HL-60 (cell line): Measurements from ENCODE around the gene SFT2D1.

ENCODE experiments used
- DNase-seq, 2 experiments: peaks; one replicate each; pipeline ENCODE4 v3.0.0-alpha.2; 2010 to 2020; ENCODE audit warnings: low read depth in 1 of 2, low spot score in 1 of 2
- H3K27ac ChIP-seq: fragments of 250-450 bp; sonication (Bioruptor Pico); replicated peaks from 2 replicates; pipeline ENCODE4 v1.5.1; 2020; ENCODE audit warnings: mild to moderate bottlenecking, moderate library complexity
- H3K27me3 ChIP-seq: fragments of 250-450 bp; sonication (Bioruptor Pico); 2 replicates; pipeline ENCODE4 v1.5.1; 2021; ENCODE audit warnings: mild to moderate bottlenecking, moderate library complexity; ENCODE audit not compliant: insufficient read depth, poor library complexity, severe bottlenecking
- H3K4me3 ChIP-seq: replicated peaks from 2 replicates; pipeline ENCODE4 v1.5.1; 2011; ENCODE audit warnings: mild to moderate bottlenecking, control low read depth, low read length; ENCODE audit not compliant: insufficient read depth
- CTCF ChIP-seq: IDR thresholded peaks from one replicate; pipeline ENCODE4 v1.5.1; 2011; ENCODE audit warnings: low read length, control low read depth, inconsistent platforms; ENCODE audit not compliant: insufficient read depth
- GABPA ChIP-seq: IDR thresholded peaks from 2 replicates; pipeline ENCODE4 v1.6.1; 2012; ENCODE audit warnings: low read depth
- POLR2AphosphoS5 ChIP-seq: IDR thresholded peaks from 2 replicates; pipeline ENCODE4 v1.6.1; 2012; ENCODE audit warnings: low read depth
- REST ChIP-seq: IDR thresholded peaks from 2 replicates; pipeline ENCODE4 v1.6.1; 2012; ENCODE audit warnings: low read depth; ENCODE audit not compliant: insufficient replicate concordance
- SPI1 ChIP-seq: IDR thresholded peaks from 2 replicates; pipeline ENCODE4 v1.6.1; 2012; ENCODE audit warnings: low read depth, mild to moderate bottlenecking, borderline replicate concordance

The SFT2D1 gene

GRCh38 chr6:166379103-166379586, 36.8 kb upstream of the SFT2D1 start:
- Histone ChIP-seq H3K27me3 (no peaks in the 10 kb centered on the region), H3K4me3 (no peak overlapping the region), H3K27ac (no peak overlapping the region)
- DNase-seq = no peak
- TF ChIP-seq POLR2AphosphoS5 = no peak
- no peak for TF ChIP-seq CTCF

- H3K4me3 ChIP-seq = no peak overlapping the region
- no peak for DNase-seq
- TF ChIP-seq GABPA = no peak
- no peak for TF ChIP-seq POLR2AphosphoS5
- TF ChIP-seq REST = no peak
- no peak for TF ChIP-seq CTCF
- no peak for TF ChIP-seq SPI1
- no peaks in the 10 kb centered on the region for H3K27me3 ChIP-seq
- H3K27ac ChIP-seq = no peak overlapping the region
Observed at GRCh38 chr6:166377721-166378120, 35.4 kb upstream of the SFT2D1 start.

GRCh38 chr6:166375013-166375412, 32.7 kb upstream of the SFT2D1 start:
- no peaks in the 10 kb centered on the region for H3K27me3 ChIP-seq
- TF ChIP-seq GABPA = no peak
- no peak for TF ChIP-seq POLR2AphosphoS5
- no peak for TF ChIP-seq CTCF
- no peak for TF ChIP-seq SPI1
- TF ChIP-seq REST = no peak
- DNase-seq = no peak
- no peak overlapping the region for H3K27ac ChIP-seq
- H3K4me3 ChIP-seq = no peak overlapping the region

GRCh38 chr6:166370489-166370888, 28.1 kb upstream of the SFT2D1 start:
- DNase-seq = no peak
- Histone ChIP-seq H3K27ac (no peak overlapping the region), H3K4me3 (no peak overlapping the region), H3K27me3 (no peaks in the 10 kb centered on the region)
- no peak for TF ChIP-seq SPI1
- TF ChIP-seq REST = no peak
- no peak for TF ChIP-seq CTCF
- TF ChIP-seq GABPA = no peak
- TF ChIP-seq POLR2AphosphoS5 = no peak
